ENCODE data around the gene MAGT1. TPM values are rescaled to one million over a fixed set of nuclear protein-coding genes. Genes with fewer than 3 reads are reported as not detected.
"Not testable (repeated sequence)": the region's sequence is repeated elsewhere in the genome, so short reads cannot be mapped to it uniquely, and the experiment has no call there.

MAGT1 gene
- total RNA-seq, 1 donor from 2014 or later = 75.0 TPM

- ATAC-seq = no peak
- no peak for DNase-seq (ENCODE audit: low spot score)
Measured at GRCh38 chrX:77875372-77875771, 19.9 kb downstream of the MAGT1 start.

DNA sequence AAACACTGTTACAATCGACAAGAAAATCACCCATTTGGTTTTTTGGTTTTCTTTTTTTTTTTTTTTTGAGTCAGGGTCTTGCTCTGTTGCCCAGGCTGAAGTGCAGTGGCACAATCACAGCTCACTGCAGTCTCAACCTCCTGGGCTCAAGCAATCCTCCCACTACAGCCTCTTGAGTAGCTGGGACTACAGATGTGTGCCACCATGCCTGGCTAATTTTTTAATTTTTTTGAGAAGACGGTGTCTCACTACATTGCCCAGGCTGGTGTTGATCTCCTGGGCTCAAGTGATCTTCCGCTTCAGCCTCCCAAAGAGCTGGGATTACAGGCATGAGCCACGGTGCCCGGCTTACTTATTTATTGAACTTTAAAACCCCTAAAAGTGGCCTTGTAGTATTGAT lies 63.7 kb downstream of the MAGT1 start:
- not testable (repeated sequence) for ATAC-seq; DNase-seq (ENCODE audit: low spot score)

DNA sequence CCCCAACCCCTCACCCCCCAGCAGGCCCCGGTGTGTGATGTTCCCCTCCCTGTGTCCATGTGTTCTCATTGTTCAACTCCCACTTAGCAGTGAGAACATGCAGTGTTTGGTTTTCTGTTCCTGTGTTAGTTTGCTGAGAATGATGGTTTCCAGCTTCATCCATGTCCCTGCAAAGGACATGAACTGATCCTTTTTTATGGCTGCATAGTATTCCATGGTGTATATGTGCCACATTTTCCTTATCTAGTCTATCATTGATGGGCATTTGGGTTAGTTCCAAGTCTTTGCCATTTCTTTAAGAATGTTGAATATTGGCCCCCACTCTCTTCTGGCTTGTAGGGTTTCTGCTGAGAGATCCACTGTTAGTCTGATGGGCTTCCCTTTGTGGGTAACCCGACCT lies 73.2 kb downstream of the MAGT1 start:
- ATAC-seq = not testable (repeated sequence)

DNA sequence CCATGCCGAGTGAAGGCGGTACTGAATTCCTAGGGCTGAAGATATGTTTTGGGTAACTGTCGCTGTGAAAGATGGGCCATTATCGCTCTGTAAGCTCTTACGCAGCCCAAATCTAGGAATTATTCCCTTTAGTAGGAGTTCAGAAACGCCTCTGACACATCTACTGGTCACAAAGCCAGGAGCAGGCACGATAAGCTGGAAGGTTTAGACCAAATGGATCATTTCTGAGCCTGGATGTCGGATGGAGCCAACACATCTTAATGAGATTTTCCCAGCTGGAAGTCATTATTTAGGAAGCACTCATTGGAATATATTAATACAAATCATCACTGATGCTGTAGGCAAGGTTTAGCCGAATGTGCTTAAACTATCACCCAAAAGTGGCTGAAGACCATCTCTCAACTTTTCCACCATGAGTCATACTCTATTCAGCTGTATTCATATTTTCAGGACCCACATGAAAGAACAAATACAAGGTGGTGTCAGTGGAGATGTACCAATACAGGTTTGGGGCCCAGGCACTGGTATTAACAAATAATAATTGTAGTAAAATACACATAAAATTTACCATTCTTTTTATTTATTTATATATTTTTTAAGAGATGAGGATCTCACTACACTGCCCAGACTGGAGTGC lies 75.0 kb downstream of the MAGT1 start:
- ATAC-seq = no peak

More for the DNA sequence above, 73.2 kb downstream of the MAGT1 start:
- DNase-seq (ENCODE audit: low spot score) = not testable (repeated sequence)

DNA sequence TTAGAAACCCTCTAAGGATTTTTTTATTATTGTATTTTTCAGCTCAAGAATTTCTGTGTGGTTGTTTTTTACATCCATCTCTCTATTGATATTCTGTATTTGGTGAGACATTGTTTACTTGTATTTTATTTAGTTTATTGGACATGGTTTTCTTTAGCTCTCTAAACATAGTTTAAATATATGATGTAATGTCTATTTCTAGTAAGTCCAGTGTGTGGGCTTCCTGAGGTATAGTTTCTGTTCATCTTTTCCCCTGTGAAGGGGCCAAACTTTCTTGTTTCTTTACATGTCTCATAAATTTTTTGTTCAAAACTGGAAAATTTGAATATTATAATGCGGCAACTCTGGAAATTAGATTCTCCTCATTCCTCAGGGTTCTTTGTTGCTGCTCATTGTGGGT lies 81.0 kb downstream of the MAGT1 start:
- ATAC-seq = no peak
- DNase-seq (ENCODE audit: low spot score) = no peak

More for the DNA sequence above, 75.0 kb downstream of the MAGT1 start:
- no peak for DNase-seq (ENCODE audit: low spot score)

GRCh38 chrX:77802201-77802600 lies 93.0 kb downstream of the MAGT1 start:
- DNase-seq (ENCODE audit: low spot score) = no peak
- no peak for ATAC-seq

- no peak for DNase-seq (ENCODE audit: low spot score)
- ATAC-seq = no peak
Measured at GRCh38 chrX:77795124-77795523, 100.1 kb downstream of the MAGT1 start.

DNA sequence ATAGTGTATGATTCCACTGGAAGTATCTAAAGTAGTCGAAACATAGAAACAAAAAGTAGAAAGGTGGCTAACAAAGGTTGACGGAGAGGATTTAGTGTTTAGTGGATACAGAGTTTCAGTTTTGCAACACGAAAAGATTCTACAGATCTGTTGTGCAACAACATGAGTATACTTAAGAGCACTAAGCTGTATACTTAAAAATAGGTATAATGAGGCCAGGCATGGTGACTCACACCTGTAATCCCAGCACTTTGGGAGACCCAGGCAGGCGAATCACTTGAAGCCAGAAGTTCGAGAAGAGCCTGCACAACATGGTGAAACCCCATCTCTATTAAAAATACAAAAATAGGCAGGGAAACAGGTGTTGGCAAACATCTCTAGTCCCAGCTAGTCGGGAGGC lies 101.3 kb downstream of the MAGT1 start:
- ATAC-seq = no peak
- no peak for DNase-seq (ENCODE audit: low spot score)

- ATAC-seq (peak; percentile 74), DNase-seq (ENCODE audit: low spot score) (peak; percentile 48)
Measured at GRCh38 chrX:77788050-77788449, 107.2 kb downstream of the MAGT1 start.

- no peak for ATAC-seq
Measured at GRCh38 chrX:77786365-77786680, 108.9 kb downstream of the MAGT1 start.

DNA sequence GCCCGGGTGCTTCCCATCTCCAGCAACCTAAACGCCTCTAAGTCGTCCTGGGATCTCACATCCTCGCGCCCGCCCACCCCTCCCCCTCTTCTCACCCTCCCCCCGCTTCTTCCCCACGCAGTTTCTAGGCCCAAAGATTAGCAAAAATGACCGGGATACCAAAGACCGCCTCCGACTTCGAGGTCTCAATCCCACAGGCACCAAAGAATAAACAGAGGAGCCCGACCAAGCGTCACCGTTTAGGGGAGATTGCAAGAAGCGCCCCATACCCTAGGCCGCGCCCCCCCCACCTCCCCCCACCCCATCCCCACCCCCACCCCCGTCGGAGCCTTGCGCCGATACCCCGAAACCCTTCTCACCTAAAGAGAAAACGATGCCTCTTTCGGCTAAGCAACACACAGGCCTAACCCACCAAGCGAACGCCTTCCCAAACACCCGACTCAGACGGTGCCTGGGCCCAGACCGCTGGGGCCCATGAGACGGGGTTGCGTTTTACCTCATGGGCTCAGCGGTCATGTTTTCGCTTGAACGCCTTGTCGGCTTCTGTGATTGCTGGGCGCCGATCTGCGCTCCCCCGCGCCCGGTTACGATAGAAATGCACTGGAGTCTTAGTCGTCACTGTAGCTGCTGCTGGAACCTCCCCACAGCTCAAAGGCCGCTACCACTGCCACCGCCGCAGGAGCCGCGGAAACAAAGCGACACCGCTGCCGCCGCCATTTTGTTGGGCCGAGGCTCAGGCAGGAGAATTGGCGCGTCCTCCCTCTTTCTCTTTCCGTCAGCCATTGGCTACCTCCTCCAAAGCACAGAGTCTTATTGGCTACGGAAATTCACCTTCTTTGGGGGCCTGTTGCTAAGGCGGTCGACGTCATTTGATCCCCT lies 109.5 kb downstream of the MAGT1 start, which contains the start of gene ATRX:
Gene ATRX (minus strand): TSS at position 731 of the 879 bp plus-strand sequence. CDS start 215 bp downstream, at position 516.
- peak; percentile 71 for DNase-seq (ENCODE audit: low spot score)
- ATAC-seq = peak; percentile 90

More at GRCh38 chrX:77786365-77786680, 108.9 kb downstream of the MAGT1 start:
- no peak for DNase-seq (ENCODE audit: low spot score)

DNA sequence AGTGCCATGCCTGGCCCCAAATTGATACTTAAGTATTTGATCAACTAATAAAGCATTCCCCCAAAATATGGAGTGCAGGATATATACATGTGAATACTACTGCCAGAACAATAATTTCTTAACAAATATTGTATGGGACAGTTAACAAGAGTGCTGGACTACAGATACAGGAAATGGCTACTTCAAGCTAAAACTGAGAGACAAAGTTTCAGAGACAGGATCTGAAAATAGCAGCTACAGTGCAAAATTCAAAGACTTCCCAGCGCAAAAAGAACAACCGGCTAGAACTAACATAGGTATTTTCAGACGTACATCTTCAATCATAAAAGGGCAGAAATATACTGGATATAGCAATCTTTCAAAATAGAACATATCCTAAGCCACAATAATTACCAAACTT lies 115.5 kb downstream of the MAGT1 start:
- ATAC-seq (no peak), DNase-seq (ENCODE audit: low spot score) (no peak)

DNA sequence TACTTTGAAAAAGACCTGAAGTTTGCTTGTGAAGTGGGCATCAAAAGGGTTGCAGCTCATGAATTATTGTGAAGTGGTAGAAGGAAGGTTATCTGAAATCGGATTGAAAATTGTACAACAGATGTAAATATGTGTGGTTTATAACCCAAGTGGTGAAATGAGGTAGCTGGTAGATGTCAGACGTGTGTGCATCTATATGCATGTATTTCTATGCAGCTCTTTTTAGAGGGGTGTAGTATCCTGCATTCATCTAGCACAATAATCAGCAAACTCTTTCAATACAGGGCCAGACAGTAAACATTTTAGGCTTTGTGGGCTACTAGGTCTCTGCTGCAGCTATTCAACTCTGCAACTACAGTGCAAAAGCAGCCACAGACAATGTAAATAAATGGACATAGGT lies 118.6 kb downstream of the MAGT1 start:
- DNase-seq (ENCODE audit: low spot score) (no peak), ATAC-seq (no peak)

Other genes with a start within 250 kb of the MAGT1 start
- 18.8 TPM for gene ATRX, start 109.2 kb downstream of the MAGT1 start, total RNA-seq
- gene COX7B, start 4.0 kb upstream of the MAGT1 start, total RNA-seq = 146 TPM
- 2.3 TPM for gene ATP7A, start 15.3 kb upstream of the MAGT1 start, total RNA-seq
- gene PGAM4, start 74.2 kb upstream of the MAGT1 start, total RNA-seq = not detected
- gene PGK1, start 208.8 kb upstream of the MAGT1 start, total RNA-seq = 158 TPM
- 3.0 TPM for gene TAF9B, start 244.2 kb upstream of the MAGT1 start, total RNA-seq